Measurements from ENCODE around the gene C11orf68. TPM values are rescaled to one million over a fixed set of nuclear protein-coding genes. Genes with fewer than 3 reads are reported as not detected.

The C11orf68 gene
- total and polyA plus RNA-seq, 2 of the 8 experiments (the other 6 are each of a cell fraction or from before 2014, with no cell fraction given): 24.0 to 51.2 TPM

GRCh38 chr11:65880027-65880426, 38.8 kb downstream of the C11orf68 start:
- Histone ChIP-seq H3K14ac (ENCODE audit: insufficient read length) (no peak overlapping the region), H2AK5ac (ENCODE audit: low read depth, low read length) (no peak overlapping the region), H2BK120ac (replicated peaks; ENCODE audit: low read depth, low read length) (no peak overlapping the region), H2BK5ac (ENCODE audit: low read depth, low read length) (no peak overlapping the region), H3K4me1 (replicated peaks in 1 of 4; ENCODE audit: control insufficient read depth in 3 of 4, insufficient read depth in 4 of 4, low read length in 3 of 4) (peaks cover 0 to 2% (median 0%) of the 10 kb centered on the region in 4 experiments; a peak in 1 of 7 replicates), H3K27me3 (replicated peaks in 1 of 4; ENCODE audit: control insufficient read depth in 3 of 4, extremely low read depth in 1 of 4, insufficient read depth in 3 of 4, low read length in 3 of 4) (peaks cover 0 to 3% (median 0%) of the 10 kb centered on the region in 4 experiments; a peak in 1 of 7 replicates), H3K27ac (ENCODE audit: low read depth, low read length) (no peak overlapping the region), H4K8ac (ENCODE audit: extremely low read depth, insufficient read depth, low read length) (no peak overlapping the region), H2BK20ac (ENCODE audit: low read length) (no peak overlapping the region), H2BK12ac (ENCODE audit: low read depth, low read length) (no peak overlapping the region), H3K23me2 (ENCODE audit: low read depth, low read length) (no peaks in the 10 kb centered on the region), H3K4ac (replicated peaks; ENCODE audit: insufficient read length, low read depth, low read length) (no peak overlapping the region), H2AFZ (ENCODE audit: low read length) (no peak overlapping the region), H4K5ac (ENCODE audit: insufficient read length, low read depth, low read length) (no peak overlapping the region), H2BK15ac (ENCODE audit: low read length) (no peak overlapping the region), H3K36me3 (ENCODE audit: control insufficient read depth in 2 of 4, insufficient read depth in 4 of 4, low read length in 3 of 4) (peaks cover 5 to 16% (median 12%) of the 10 kb centered on the region in 4 experiments; a peak in 7 of 8 replicates), H4K20me1 (replicated peaks in 1 of 2; ENCODE audit: control insufficient read depth in 1 of 2, insufficient read depth in 2 of 2, low read length in 2 of 2) (peaks cover 5 to 6% of the 10 kb centered on the region in 2 experiments), H3K9me3 (ENCODE audit: insufficient read depth in 2 of 2, low read depth in 1 of 2, low read length in 1 of 2) (no peaks in the 10 kb centered on the region), H3K4me3 (ENCODE audit: extremely low read depth in 1 of 4, insufficient read depth in 2 of 4, low read depth in 3 of 4, low read length in 4 of 4) (no peak overlapping the region), H3K4me2 (ENCODE audit: insufficient read depth in 1 of 2, low read depth in 2 of 2, low read length in 2 of 2) (no peak overlapping the region), H3K9ac (replicated peaks in 1 of 4; ENCODE audit: extremely low read depth in 1 of 4, low read depth in 3 of 4, low read length in 3 of 4) (no peak overlapping the region), H3K56ac (replicated peaks; ENCODE audit: insufficient read length, low read depth, low read length) (no peak overlapping the region), H3K18ac (ENCODE audit: extremely low read depth, low read length) (no peak overlapping the region), H3K79me1 (ENCODE audit: low read depth, low read length) (no peaks in the 10 kb centered on the region), H3K23ac (ENCODE audit: insufficient read length) (no peak overlapping the region), H3K79me2 (ENCODE audit: control insufficient read depth in 1 of 2, insufficient read depth in 2 of 2, low read length in 2 of 2) (no peaks in the 10 kb centered on the region), H4K91ac (replicated peaks; ENCODE audit: insufficient read length, low read length) (no peak overlapping the region)
- WGBS, 2 experiments (ENCODE audit: extremely low coverage in 1 of 2, insufficient coverage in 1 of 2, insufficient read length in 1 of 2, insufficient replicate concordance in 2 of 2, low coverage in 1 of 2, low lambda C conversion rate in 2 of 2, missing lambda C conversion rate in 1 of 2): 80% methylated on average over 7 of the region's 7 CpGs; no CpG with 5 or more reads in 1 of the 2 experiments
- DNase-seq (ENCODE audit: low read depth in 1 of 2, low spot score in 2 of 2): no peak
- ChIA-PET CTCF (ENCODE audit: partially characterized antibody) (interaction anchor here (0.6 to 19.6 kb wide), 8 partner anchors 7 to 252 kb away, joined by 3 to 283 read pairs (median 22); partner anchors contain the start of genes CCDC85B, FIBP and MUS81), POLR2A (ENCODE audit: partially characterized antibody) (interaction anchor here (0.7 to 39.7 kb wide), 4 partner anchors 24 to 242 kb away, joined by 3 to 1071 read pairs (median 4); partner anchors contain the start of genes CFL1, EFEMP2, MUS81 and SIPA1)
- FAIRE-seq: no peak
- no peak for TF ChIP-seq POU5F1 (IDR thresholded peaks at IDR 0.05; ENCODE audit: low read depth, low read length)
- TF ChIP-seq EZH2 (IDR thresholded peaks at IDR 0.05; ENCODE audit: low read depth, low read length, severe bottlenecking): no peak
- TF ChIP-seq YY1 (IDR thresholded peaks at IDR 0.05; ENCODE audit: low read depth, low read length): no peak
- no peak for TF ChIP-seq POLR2AphosphoS5 (IDR thresholded peaks at IDR 0.05; ENCODE audit: low read depth, low read length)
- no peak for TF ChIP-seq NANOG (IDR thresholded peaks at IDR 0.05; ENCODE audit: insufficient read depth, low read depth, low read length, poor library complexity, severe bottlenecking)
- no peak for TF ChIP-seq CBX8 (IDR thresholded peaks at IDR 0.05; ENCODE audit: borderline replicate concordance, low read depth, low read length)
- TF ChIP-seq SUZ12 (IDR thresholded peaks at IDR 0.05; ENCODE audit: low read length): no peak
- no peak for TF ChIP-seq SP4 (IDR thresholded peaks at IDR 0.05; ENCODE audit: low read length)
- no peak for TF ChIP-seq TBP (IDR thresholded peaks at IDR 0.05; ENCODE audit: low read depth, low read length)
- TF ChIP-seq KDM4A (IDR thresholded peaks at IDR 0.05; ENCODE audit: low read depth, low read length, severe bottlenecking): no peak
- TF ChIP-seq EP300 (IDR thresholded peaks at IDR 0.05; ENCODE audit: borderline replicate concordance in 1 of 2, low read depth in 2 of 2, low read length in 2 of 2): no peak
- no peak for TF ChIP-seq RFX5 (IDR thresholded peaks at IDR 0.05; ENCODE audit: borderline replicate concordance, low read depth, low read length)
- no peak for TF ChIP-seq SIN3A (conservative IDR thresholded peaks at IDR 0.05 in 1 of 2, IDR thresholded peaks at IDR 0.05 in 1 of 2; ENCODE audit: low read depth in 1 of 2, low read length in 2 of 2)
- TF ChIP-seq CHD1 (IDR thresholded peaks at IDR 0.05; ENCODE audit: low read depth, low read length): no peak
